RPMI8226 (cell line): ENCODE measurements around the gene XPR1.
"Not testable (repeated sequence)": the region's sequence is repeated elsewhere in the genome, so short reads cannot be mapped to it uniquely, and the experiment has no call there.

Experiments used
- DNase-seq: peaks from one replicate; pipeline ENCODE4 v3.0.0-alpha.2; 2015

Gene XPR1

DNA sequence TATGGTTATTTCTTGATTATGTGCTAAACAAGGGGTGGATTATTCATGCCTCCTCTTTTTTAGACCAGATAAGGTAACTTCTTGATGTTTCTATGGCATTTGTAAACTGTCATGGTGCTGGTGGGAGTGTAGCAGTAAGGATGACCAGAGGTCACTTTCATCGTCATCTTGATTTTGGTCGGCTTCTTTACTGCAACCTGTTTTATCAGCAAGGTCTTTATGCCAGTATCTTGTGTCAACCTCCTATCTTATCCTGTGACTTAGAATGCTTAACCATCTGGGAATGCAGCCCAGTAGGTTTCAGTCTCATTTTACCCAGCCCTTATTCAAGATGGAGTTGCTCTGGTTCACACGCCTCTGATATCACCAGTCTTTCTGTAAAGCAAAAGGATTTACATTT, 95.9 kb downstream of the XPR1 start:
- not testable (repeated sequence) for DNase-seq

DNA sequence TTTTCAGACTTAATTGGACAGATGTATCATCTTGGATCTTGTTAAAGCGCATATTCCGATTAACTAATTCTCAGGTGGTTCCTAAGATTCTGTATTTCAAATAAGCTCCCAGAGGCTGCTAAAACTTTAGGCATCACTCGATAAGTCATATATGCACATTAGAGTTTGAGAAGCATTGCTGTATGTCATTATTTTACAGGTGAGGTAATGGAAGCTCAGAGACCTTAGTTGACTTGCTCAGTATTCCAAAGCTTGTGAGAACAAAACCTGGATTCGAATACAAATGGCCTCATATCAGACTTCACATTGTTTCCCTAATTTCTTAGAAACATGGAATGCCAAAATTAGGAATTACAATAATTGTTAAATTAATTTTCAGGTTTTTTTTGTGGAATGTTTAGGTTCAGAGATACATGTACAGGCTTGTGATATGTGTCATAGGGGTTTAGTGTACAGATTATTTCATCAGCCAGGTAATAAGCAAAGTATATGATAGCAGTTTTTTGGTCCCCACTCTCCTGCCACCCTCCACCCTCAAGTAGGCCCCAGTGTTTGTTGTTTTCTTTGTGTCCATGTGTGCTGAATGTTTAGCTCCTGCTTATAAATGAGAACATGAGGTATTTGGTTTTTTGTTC, 96.8 kb downstream of the XPR1 start:
- DNase-seq: no peak

DNA sequence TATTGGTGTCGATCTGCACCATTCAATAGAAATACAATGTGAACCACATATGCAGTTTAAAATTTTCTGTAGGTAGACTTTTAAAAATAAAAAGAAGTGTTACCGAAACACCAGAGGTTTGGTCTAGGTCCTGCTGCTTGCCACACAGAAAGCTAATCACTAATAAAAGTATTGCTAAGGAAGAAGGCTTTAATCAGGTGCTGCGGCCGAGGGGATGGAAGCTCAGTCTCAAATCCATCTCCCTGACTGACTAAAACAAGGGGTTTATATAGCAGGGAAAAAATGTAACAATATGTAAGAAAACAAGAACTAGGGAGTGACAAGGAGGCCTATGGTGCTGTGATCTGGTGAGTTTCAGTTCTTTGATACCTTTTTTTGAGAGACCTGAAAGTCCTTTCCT, 99.3 kb downstream of the XPR1 start:
- DNase-seq: no peak

DNA sequence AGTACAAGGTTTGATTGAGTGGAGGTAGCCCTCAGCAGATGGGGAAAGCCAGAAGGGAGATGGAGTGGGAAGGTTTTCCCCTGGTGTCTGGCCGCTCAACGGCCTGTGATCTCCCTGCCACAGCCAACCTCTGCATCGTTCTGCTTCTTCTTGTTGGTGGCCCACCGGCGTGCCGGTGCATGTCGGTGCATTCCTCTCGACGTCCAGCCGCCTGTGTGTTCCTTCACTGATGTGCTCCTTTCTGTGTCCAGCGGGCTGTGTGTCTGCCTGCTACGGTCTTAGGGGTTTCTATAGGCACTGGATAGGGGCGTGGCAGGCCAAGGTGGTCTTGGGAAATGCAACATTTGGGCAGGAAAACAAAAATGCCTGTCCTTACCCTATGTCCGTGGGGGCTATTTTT, 101.0 kb downstream of the XPR1 start:
- DNase-seq: no peak

DNA sequence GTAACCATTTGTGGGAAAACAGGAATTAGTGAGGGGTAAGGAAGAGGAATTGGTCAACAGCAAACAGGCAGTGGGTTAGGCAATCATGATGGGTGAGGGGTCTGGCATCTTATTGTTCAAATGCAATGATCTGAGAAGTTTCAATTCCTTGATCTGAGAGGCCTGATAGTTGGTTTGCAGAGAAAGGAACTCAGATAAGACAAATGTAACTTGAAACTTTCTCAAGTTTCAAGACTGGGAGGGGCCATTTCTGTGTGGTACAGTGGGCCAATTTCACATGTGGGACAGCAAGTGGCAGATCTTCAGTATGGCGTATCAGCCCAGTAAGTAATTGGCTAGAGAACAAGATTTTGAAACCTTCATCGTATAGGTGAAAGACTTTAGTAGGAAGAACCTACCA, 102.5 kb downstream of the XPR1 start:
- no peak for DNase-seq

DNA sequence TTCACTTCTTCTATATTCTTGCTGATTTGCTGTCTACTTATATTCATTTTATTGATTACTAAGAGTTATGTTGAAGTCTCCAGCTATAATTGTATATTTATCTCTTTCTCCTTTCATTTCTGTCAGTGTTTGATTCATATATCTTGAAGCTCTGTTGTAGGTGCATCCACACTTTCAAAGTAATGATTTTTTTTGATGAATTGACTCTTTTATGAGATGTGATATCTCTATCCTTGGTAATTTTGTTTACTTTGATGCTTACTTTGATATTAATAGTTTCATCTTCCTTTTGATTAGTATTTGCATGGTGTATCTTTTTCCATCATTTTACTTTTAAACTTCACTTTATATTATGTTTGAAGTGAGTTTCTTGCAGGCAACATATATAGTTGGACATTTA, 110.8 kb downstream of the XPR1 start:
- no peak for DNase-seq

DNA sequence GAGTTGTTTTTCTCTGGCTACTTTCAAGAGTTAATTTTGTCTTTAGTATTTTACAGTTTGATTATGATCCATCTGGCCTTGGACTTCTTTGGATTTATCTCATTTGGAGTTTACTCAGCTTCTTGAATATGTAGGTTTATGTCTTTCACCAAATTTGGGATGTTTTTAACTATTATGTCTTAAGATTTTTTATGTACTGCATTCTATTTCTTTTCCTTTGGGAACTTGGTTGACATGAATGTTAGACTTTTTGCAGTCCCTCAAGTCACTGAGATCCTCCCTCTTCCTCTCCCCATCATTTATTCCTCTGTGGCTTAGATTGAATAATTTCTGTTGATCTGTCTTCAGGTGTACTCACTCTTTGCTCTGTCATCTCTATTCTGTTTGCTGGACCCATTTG, 112.0 kb downstream of the XPR1 start:
- DNase-seq: no peak

DNA sequence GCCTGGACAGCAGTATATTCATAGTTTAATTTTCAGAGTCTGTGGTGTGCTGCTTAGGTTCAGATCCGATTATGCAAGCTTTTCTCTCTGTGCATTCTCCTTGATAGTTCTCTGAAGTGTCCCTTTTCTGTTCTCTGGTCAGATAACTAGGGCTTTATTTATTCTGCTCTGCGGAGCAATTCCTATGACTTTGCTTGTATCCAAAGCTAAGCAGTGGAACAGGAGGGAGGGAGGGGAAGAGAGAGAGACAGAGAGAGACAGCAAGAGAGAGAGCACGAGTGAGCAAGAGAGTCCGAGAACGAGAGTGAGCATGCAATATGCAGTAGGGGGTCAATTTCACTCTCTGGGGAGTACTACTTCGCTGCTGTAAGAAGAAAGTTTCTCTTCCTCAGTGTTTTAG, 113.3 kb downstream of the XPR1 start:
- no peak for DNase-seq

DNA sequence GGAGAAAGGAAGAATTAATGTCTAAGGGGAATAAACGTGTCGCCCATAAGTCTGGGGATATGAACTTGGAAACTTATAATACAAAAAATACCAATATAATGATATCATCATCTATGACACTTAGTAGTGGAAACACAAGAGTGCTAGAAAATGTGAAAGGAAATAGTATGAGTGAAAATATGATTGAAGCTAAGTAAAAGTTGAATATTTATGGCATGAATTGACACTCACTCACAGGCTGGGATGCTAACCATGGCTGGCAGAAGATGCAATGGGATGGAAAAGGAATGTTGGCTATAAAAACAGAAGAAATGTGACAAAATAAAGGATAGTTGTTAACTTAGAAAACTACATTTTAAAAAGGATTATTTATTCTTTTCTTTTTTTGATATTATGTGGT, 120.1 kb downstream of the XPR1 start:
- DNase-seq: no peak

DNA sequence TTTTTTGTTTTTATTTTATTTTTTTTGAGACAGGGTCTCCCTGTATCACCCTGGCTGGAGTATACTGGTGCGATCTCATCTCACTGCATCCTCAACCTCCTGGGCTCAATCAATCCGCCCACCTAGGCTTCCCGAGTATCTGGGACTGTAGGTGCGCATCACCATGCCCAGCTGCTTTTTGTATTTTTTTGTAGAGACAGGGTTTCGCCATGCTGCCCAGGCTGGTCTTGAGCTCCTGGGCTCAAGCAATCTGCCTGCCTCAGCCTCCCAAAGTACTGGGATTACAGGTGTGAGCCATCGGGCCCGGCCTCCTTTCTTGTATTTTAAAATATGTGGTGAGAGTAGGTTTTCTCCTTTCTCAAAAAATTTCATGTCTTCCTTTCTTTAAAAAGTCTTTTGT, 122.6 kb downstream of the XPR1 start:
- DNase-seq: no peak

DNA sequence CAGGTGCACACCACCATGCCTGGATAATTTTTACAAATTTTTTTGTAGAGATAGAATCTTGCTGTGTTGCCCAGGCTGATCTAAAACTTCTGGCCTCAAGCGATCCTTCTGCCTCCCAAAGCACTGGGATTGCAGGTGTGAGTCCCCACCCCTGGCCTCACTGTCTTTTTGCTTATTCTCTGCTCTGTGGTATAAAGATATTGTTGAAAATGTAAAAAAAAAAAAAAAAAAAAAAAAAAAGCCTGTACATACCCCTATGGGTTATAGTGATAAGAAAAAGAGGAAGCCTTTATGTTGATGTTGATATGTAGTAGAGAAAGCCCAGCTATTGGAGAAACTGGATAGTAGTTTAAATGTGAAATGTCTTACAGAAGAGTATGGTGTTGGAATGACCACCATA, 125.8 kb downstream of the XPR1 start:
- DNase-seq: no peak

DNA sequence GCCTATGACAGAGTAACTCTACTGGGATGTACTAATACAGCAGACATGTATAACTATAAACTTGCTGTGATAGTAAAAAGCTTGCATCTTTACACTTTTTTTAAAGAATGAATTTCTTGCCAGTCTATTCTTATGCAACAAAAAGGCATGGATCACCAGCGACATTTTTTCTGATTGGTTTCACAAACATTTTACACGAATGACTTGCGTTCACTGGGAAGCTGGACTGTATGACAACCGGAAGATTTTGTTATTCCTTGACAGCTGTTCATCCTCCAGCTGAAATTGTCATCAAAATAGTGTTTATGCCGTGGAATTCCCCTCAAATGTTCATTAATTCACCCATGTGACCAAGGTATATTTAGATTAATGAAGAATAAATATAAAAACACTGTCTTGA, 131.0 kb downstream of the XPR1 start:
- no peak for DNase-seq

DNA sequence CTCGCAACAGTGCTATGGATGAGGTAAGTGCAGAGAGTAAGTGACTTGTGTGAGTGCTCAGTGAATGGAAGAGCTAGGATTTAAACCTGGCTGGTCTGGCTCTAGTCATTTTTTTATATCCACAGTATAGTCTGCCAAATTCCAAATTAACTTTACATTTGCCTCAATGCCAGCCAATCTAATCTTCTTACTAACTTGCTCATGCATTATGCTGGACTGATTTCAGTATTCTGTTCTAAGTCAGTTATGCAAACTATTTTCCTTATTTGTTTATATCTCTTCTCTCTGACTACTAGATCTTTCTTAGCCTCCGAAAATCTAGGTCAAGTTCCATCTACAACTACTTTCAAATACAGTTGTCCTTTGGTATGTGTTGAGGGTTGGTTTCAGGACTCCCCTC, 133.3 kb downstream of the XPR1 start:
- DNase-seq: no peak

DNA sequence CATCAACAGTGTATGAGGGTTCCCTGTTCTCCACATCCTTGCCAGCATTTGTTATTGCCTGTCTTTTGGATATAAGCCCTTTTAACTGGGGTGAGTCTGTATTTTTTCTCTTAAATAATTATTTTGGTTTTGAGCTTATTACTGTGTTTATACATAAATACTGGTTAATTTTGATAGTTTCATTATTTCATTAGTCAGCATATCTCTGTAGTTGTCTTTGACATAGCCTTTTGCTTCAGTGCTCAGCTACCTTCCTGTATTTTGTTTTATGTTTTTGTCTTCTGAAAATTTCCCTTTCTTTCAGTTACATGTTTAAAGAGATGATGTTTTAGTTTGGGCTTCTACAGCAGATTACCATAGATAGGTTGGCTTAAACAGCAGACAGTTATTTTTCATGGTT, 138.1 kb downstream of the XPR1 start:
- DNase-seq: no peak

DNA sequence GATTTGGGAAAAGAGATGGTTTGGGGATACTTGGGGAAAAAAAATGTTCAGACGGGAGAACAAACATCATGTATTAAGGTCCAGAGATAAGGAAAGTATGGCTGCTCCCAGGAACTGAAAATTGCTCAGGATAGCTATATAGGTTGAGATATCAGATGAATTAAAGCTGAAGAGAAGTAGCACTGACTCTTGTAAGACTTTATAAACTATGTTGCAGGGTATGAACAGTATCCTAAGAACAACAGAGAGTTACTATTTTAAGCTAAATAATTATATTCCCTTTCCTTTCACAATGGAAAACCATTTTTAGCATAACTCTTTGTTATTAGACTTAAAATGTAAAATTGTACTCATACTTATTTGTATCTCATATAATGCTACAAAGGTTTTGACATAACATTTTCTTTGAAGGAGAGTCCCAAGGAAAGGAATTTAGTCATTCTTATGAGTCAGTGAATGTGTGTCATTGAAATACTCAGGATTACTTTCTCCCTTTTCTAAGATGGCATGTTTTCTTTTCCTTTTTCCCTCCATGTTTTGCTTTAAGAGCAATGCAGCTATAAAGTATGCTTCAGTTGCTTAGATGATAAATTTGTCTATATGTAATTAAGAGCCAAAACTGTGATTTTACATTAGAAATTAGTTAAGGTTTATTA, 141.5 kb downstream of the XPR1 start:
- no peak for DNase-seq

DNA sequence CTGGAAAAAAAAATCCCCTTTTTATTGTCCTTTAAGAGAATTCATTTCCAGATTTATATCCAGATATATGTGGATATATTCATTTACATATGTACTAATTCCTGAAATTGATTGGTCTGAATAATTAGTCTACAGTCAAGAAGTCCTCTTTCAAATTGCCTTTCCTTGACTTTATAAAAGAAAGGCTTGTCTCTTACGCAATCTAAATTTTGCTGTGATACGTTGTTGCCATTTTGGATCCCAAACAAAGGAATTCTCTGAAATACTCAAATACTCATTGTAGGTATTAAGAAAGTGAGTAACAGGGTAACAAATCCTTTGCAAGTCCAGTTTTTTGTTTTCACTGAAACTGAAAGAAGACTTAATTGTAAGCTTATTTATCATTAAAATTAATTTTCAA, 144.0 kb downstream of the XPR1 start:
- DNase-seq: no peak

DNA sequence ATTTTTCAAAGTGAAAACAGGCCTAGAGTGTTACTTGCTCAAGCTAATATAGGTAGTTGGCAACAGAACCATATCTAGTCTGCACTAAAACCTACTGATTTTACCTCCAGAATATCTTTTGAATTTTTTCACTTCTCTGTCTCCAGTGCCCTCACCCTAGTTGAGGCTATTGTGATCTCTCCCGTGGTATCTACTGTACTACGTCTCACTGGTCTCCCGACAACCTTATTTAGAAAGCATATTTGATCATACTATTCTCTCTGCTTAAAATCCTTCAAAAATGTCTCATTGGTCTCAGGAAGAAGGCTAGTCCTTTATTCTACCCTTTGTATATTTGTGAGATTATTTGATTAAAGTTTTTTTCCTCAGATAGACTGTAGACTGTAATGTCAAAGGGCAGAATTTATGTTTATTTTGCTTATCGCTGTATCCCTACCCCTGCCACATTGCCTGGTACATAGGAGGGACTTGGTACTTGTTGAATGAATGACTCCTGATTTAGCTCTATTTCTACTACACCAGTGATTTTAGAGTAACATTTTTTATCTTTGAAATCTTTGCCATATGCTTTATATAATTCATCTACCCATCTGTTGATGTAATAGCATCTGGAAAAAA, 145.4 kb downstream of the XPR1 start:
- no peak for DNase-seq

DNA sequence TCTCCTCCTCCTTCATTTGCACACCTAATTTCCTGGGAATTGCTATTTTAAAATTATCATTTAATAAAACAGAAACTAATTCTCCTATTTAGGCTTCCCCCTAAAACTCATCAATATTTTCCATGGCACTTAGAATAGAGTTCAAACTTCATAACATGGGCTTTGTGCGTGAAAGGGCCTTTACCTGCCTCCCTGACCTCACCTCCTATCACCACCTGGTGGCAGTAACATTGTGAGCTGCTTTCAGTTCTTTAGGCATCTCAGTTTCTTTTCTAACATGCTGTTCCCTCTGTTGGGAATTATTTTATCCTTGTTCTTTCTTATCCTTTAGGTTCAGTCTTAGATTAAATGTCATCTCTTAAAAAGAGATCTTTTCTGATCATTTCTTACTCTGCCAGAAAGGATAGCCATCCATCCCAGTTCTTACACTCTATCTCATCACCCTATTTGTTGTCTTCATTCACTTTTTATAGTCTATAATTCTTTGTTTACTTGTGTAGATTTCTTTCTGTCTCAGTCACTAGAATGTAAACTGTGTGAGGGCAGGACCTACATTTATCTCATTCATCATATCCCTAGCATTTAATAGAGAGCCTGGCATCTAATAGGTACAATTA, 147.1 kb downstream of the XPR1 start:
- peak; percentile 35 for DNase-seq

DNA sequence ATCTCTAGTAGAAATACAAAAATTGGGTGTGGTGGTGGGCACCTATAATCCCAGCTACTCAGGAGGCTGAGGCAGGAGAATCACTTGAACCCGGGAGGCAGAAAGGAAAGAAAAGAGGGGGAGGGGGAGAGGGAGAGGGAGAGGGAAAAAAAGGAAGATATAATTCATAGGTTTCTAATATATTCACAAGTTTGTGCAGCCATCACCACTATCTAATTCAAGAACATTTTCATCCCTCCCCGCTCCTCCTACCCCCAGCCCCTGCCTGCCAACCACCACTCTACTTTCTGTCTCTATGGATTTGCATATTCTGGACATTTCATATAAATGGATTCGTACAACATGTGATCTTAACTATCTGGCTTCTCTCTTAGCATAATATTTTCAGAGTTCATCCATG, 147.8 kb downstream of the XPR1 start:
- no peak for DNase-seq

DNA sequence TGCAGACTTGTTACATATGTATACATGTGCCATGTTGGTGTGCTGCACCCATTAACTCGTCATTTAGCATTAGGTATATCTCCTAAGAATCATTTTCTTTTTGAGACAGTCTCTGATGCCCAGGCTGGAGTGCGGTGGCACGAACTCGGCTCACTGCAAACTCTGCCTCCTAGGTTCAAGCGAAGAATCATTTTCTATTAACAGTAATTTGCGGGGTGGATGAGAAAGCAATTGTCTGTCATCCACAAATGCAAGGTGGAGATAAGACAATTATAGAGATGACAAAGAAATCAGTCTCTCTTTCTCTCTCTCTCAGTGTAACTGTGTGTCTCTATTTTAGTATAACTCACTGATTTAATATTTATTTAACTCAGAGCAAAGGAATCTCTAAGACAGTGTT, 149.9 kb downstream of the XPR1 start:
- DNase-seq: no peak

DNA sequence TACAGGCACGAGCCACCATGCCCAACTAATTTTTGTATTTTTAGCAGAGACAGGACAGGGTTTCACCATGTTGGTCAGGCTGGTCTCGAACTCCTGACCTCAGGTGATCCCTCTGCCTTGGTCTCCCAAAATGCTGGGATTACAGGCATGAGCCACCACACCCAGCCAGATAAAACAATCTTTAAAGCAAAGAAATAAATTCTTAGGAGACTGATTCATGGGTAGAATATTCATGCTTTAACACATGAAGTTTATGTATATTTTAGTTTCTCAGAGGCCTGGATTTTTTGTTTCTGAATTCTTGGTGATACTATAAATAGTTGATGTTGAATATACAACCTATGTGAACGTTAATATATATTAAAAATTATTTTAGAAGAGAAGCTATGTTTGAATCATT, 153.5 kb downstream of the XPR1 start:
- no peak for DNase-seq

DNA sequence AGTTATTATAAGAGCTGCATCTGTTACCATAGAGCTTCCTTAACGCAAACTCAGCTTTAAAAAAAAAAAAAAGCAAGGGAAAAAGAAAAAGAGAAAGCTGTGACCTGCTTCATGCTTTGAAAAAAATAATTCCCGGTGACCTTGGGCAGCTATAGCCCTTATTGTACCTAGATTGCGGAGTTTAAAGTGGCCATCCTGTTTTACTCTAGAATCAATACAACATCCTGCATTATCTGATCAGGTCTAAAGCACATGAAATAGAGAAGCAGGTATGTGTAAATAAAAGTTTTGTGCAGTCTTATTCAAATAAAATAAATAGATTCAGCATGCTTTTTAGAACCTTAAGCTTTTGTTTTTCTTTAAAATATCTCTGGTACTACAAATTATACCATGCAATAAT, 154.1 kb downstream of the XPR1 start:
- DNase-seq: no peak

DNA sequence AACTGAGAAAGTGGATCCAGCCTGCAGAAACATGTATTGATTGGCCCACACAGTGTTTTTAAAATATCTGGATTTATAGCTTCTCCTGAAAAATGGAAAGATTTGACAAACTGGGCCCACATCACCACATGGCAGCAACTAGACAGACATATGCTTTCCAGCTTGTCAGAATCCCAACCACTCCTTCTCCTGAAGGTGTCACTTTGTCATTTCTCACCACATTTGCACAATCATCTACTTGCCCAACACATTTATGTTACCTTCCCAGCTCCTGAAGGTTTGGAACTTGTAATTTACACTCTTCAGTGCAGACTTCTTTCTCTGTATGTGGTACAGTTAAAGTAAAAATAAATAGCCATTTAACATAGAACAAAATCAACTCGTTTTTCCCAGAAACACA, 154.8 kb downstream of the XPR1 start:
- no peak for DNase-seq

DNA sequence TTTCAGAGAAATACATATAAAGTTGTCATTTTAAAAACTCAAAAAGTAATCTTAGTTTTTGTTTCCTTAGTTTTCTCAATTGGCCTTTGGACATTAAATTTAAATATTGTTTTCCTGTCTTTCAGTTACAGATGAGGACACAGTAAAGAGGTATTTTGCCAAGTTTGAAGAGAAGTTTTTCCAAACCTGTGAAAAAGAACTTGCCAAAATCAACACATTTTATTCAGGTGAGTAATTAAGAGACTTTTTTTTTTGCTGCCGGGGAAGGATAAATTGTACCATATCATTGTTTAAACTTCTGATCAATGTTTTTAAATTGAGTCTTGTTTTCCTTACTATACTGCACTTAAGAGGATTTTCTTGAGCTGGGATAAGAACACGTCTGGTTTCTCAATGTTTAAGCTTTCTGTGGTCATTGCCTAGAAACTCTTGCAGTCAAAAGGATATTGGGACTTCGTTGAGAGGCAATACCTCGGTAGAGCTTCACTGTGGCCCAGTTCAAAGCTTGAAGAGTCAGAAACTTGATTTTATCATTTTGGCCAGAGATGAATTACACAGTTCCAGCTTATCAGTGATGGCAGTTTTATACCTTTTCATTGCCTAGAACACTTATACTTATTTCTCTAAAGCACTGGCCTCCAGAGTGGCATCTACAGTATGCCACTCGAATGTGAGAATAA, 155.9 kb downstream of the XPR1 start:
- DNase-seq: no peak
